Ramos (cell line): Measurements from ENCODE around the gene C1QTNF1.
"Not testable (repeated sequence)": the region's sequence is repeated elsewhere in the genome, so short reads cannot be mapped to it uniquely, and the experiment has no call there.

ENCODE experiments used
- in situ Hi-C: fragments of 300-500 bp; cut with MboI; formaldehyde crosslinking; loops from one replicate; pipeline ENCODE4 v1.14.3; 2022; ENCODE audit warnings: low sequenced_read_pairs; ENCODE audit not compliant: unreplicated experiment

Gene C1QTNF1

GRCh38 chr17:79005063-79005861 is 18.7 kb upstream of the C1QTNF1 start:
- in situ Hi-C loops = no loop called here

- in situ Hi-C loops = no loop called here
These were observed 17.9 kb upstream of the C1QTNF1 start for GRCh38 chr17:79006046-79006445.

GRCh38 chr17:79006794-79007503 is 17.0 kb upstream of the C1QTNF1 start:
- in situ Hi-C loops = no loop called here

DNA sequence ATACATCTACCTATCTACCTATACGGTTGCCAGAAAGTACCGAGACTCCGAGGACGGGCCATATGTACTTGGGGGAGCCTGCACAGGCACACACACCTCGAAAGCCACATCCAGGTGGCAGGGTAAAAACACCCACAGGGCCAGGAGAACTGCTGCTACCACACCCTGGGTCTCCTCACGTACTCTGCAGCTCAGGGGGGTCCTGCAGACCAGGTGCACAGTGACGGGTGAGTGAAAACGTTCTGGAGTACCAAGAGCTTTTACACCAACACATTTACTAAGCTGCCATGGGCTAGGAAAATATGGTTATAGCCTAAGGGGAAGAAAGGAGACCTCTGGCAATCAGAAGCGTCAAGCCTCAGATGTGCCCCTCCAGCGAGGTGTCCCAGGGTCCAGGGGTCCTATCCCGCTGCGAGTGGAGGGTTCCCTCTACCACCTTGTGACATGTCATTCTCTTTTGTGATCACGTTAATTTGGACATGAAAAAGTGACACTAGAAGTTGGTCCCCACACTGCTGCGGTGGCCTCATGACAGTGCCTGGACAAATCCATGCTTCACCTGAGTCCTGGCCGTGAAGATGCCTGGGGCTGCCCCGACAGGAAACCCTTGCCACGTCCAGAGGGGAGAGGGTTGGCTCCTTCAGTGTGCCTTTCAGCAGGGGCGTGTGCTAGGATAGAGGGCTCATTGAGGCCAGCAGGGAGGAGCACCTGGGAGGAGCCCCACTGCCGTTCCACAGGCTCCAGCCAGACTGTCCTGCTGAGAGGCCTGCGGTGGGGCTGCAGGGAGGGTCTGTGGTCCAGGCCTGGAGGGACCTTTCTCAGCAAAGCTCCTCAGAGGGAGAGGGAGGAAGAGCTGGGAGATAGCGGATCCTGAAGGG is 16.2 kb upstream of the C1QTNF1 start:
- in situ Hi-C loops = no loop called here

GRCh38 chr17:79008666-79009387 is 15.1 kb upstream of the C1QTNF1 start:
- in situ Hi-C loops = no loop called here

GRCh38 chr17:79009397-79010303 is 14.3 kb upstream of the C1QTNF1 start, which contains the start of gene CANT1:
Gene CANT1, minus strand, starts transcription at chr17:79009764. Its CDS starts 12,142 bp downstream, at chr17:78997622.
- in situ Hi-C loops = no loop called here

DNA sequence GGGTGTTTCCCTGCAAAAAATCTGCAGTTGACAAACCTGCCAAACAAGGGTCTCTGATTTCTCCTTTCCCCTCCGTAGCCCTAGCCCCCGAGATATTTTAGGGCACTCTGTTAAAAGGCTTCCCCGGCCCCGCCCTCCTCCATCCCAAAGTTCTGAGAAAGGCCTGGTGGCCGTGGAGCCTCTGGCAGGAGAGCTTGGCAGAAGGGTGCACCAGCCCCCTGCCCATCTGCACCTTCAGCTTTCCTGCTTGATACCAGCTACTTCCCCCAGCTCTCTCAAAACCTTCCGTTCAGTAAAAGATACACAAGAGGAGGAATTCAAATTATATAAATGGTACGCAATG is 13.7 kb upstream of the C1QTNF1 start:
- in situ Hi-C loops = no loop called here

GRCh38 chr17:79011451-79012147 is 12.4 kb upstream of the C1QTNF1 start:
- in situ Hi-C loops = no loop called here

- in situ Hi-C loops = no loop called here
These were observed 11.3 kb upstream of the C1QTNF1 start for GRCh38 chr17:79012563-79013134.

GRCh38 chr17:79014158-79014758 is 9.7 kb upstream of the C1QTNF1 start:
- in situ Hi-C loops = no loop called here

DNA sequence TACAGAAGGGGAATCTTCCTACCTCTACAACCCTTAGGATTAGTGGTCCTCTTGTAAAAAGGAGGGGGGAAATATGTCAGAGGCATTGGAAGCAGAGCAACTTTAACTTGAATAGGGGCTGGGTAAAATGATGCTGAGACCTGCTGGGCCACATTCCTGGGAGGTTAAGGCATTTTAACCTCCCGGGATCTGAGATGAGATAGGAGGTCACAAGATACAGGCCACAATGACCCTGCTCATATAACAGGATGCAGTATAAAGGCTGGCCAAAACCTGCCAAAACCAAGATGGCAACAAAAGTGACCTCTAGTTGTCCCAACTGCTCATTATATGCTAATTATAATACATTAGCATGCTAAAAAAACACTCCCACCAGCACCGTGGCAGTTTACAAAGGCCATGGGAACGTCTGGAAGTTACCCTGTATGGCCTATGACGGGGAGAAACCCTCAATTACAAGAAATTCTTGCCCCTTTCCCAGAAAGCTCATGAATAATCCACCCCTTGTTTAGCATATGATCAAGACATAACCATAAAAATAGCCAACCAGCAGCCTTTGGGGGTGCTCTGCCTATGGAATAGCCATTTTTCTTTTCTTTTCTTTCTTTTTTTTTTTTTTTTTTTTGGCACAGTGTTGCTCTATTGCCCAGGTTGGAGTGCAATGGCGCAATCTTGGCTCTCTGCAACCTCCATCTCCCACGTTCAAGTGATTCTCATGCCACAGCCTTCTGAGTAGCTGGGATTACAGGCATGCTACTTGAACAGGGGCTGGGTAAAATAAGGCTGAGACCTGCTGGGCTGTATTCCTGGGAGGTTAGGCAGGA is 6.2 kb upstream of the C1QTNF1 start:
- in situ Hi-C loops = no loop called here

GRCh38 chr17:79018370-79018695 is 5.6 kb upstream of the C1QTNF1 start:
- in situ Hi-C loops = no loop called here

- in situ Hi-C loops = no loop called here
These were observed 4.7 kb upstream of the C1QTNF1 start for GRCh38 chr17:79019261-79019631.

GRCh38 chr17:79019632-79020584 is 4.1 kb upstream of the C1QTNF1 start:
- in situ Hi-C loops = no loop called here

GRCh38 chr17:79020631-79021301 is 3.2 kb upstream of the C1QTNF1 start:
- in situ Hi-C loops = no loop called here

DNA sequence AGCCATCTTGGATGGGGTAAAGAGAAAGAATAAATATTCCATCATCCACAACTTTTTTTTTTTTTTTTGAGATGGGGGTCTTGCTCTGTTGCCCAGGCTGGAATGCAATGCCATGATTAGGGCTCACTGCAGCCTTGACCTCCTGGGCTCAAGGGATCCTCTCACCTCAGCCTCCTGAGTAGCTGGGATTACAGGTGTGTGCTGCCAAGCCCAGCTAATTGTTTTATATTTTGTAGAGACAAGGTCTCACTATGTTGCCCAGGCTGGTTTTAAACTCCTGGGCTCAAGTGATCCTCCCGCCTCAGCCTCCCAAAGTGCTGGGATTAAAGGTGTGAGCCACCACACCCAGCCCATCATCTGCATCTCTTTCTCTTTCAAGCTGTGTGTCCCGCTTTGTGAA is 2.0 kb upstream of the C1QTNF1 start:
- in situ Hi-C loops = not testable (repeated sequence)
